SK-N-MC (cell line): Measurements from ENCODE around the gene RASL12.

ENCODE experiments used
- EZH2 ChIP-seq: fragments of 200-600 bp; sonication (generic); IDR thresholded peaks from one replicate; pipeline ENCODE4 v1.6.1; 2017; ENCODE audit warnings: antibody characterized with exemption
- FOXP2 ChIP-seq: optimal IDR thresholded peaks from 2 replicates; pipeline ENCODE3; 2011; ENCODE audit warnings: mild to moderate bottlenecking, moderate library complexity; ENCODE audit not compliant: insufficient read depth; ENCODE audit errors: extremely low read length, control extremely low read depth
- POLR2AphosphoS5 ChIP-seq: IDR thresholded peaks from 2 replicates; pipeline ENCODE4 v1.6.1; 2012; ENCODE audit warnings: mild to moderate bottlenecking, low read depth, low read length, borderline replicate concordance

GRCh38 chr15:65088643-65089021 lies 20.8 kb upstream of the RASL12 start:
- TF ChIP-seq POLR2AphosphoS5: no peak
- TF ChIP-seq EZH2: no peak
- TF ChIP-seq FOXP2: no peak
